Ovary (tissue), 9 donors: Measurements from ENCODE around the gene THSD4. TPM values are rescaled to one million over a fixed set of nuclear protein-coding genes. Genes with fewer than 3 reads are reported as not detected.

Experiments used
- DNase-seq, 5 donors: peaks; one replicate each; pipeline ENCODE4 v3.0.0-alpha.2; 2019 to 2020
- H3K27ac ChIP-seq, 2 donors: fragments of 200-600 bp; one replicate each; pipeline versions ENCODE4 v1.5.1 to v1.8.0; 2019 to 2022
- H3K27me3 ChIP-seq: fragments of 200-600 bp; one replicate; pipeline ENCODE4 v1.8.0; 2022
- H3K36me3 ChIP-seq: fragments of 200-600 bp; sonication (generic); one replicate; pipeline ENCODE4 v1.5.1; 2019
- H3K4me1 ChIP-seq: one replicate; pipeline ENCODE4 v1.8.1; 2013; ENCODE audit warnings: mild to moderate bottlenecking, moderate library complexity; ENCODE audit not compliant: insufficient read depth
- H3K4me3 ChIP-seq: fragments of 200-600 bp; sonication (generic); one replicate; pipeline ENCODE4 v1.5.1; 2017
- H3K9me3 ChIP-seq, 2 donors: fragments of 200-600 bp in 1 of 2; sonication (generic) in 1 of 2; one replicate each; pipeline versions ENCODE4 v1.5.1 to v1.8.1; 2013 to 2019; ENCODE audit warnings: mild to moderate bottlenecking in 1 of 2, moderate library complexity in 1 of 2
- EP300 ChIP-seq: sonication (generic); formaldehyde crosslinking; IDR thresholded peaks from one replicate; pipeline ENCODE4 v1.6.1; 2017; ENCODE audit warnings: antibody characterized with exemption
- POLR2A ChIP-seq: fragments of 450-650 bp; IDR thresholded peaks from one replicate; pipeline ENCODE4 v1.6.1; 2017; ENCODE audit warnings: antibody characterized with exemption, mild to moderate bottlenecking, moderate library complexity
- WGBS, 3 donors: extraction: QIAGEN DNeasy Blood & Tissue Kit in 1 of 3; methylation state at CpG; one replicate each; pipeline versions ENCODE4 v1.1.5 to v1.1.7; 2013 to 2017; 5-methylcytosine and 5-hydroxymethylcytosine counted together
- intact Hi-C, 4 donors: fragments of 100-400 bp; cut with DNase I; formaldehyde crosslinking; loops; one replicate each; pipeline versions ENCODE4 v1.11.0 to v1.15.1; 2022 to 2023
- polyA plus RNA-seq, 2 donors: library from polyadenylated mRNA; stranded (reverse); fragments of 200-250 nt in 1 of 2; fragments of 350-450 nt in 1 of 2; fragmentation: Illumina TruSeq in 1 of 2; extraction: RNeasy Lipid Tissue Mini Kit (QIAGEN cat#74804) in 1 of 2; gene quantifications; one replicate each; pipeline ENCODE4 v1.2.3, GENCODE V29; 2013 to 2014
- total RNA-seq, 7 donors: library from RNA; depleted of rRNA in 2 of 7; stranded (reverse); fragments of >200 nt in 2 of 7; fragmentation: NEBNext Ultra II Directional in 3 of 7; extraction: Animal tissue kit (Norgen Biotek cat#: 25700) in 3 of 7; gene quantifications; one replicate each; pipeline versions ENCODE4 v1.1.0 to v1.2.4, GENCODE V29; 2016 to 2023
- TF ChIP-seq, protein P1 (sequence below), 3 donors: fragments of 450-650 bp in 2 of 3; fragments of 200-600 bp in 1 of 3; IDR thresholded peaks; one replicate each; pipeline versions ENCODE4 v1.5.1 to v1.8.0; 2016 to 2022; ENCODE audit warnings: antibody characterized with exemption in 3 of 3, mild to moderate bottlenecking in 1 of 3
- donor health status: DM: no; HTN: no; CAD: no; lungs with moderate emphysema.
- donor health status: DM: no; HTN: no; CAD: no.
- donor health status: Bipolar disorder and iron deficiency.
- donor health status: DM: yes; HTN: yes; CAD: no.
- donor health status: DM: no; HTN: no; CAD: no.
- donor health status: DM: yes; HTN: yes; CAD: no.

Gene THSD4
- total and polyA plus RNA-seq, 9 donors = 3.2 to 53.4 (median 13.5) TPM

DNA sequence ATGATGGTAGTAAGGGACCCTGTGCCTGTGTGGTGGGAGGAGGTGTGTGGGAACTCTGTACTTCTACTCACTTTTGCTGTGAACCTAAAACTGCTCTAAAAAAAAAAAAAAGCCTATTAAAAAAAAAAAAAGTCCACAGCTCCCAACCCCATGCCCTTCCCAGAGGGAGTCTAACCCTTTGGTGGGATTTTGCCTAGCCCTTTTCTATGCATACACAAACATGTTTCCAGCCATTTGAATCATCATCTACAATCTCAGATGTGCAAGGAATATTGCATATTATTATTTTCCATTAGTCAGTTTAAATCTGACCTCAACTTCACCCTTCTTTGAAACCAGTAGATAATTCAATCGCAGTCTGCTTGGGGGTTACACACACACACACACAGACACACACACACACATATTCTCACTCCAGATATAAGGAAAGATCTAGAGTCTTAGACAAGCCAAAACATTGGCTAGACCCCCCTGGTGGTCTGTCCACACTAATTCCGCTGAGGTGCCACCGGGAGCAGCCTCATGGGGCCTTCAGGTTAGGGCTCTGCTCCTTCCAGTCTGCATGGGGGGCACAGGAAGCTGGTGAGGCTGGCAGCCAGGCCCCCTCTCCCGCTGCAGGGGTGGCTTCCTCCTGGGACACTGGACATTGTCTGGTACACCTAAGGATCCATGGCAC is 619.6 kb downstream of the THSD4 start:
- intact Hi-C loops = loop anchor here in 3 of 4 donors (5.0 to 10.0 kb wide), 2 partner anchors 280 to 283 kb away; no protein-coding TSS in a partner anchor
- no peaks in the 10 kb centered on the region for H3K36me3 ChIP-seq
- TF ChIP-seq EP300 = no peak
- TF ChIP-seq POLR2A = no peak
- TF ChIP-seq, protein P1, sequence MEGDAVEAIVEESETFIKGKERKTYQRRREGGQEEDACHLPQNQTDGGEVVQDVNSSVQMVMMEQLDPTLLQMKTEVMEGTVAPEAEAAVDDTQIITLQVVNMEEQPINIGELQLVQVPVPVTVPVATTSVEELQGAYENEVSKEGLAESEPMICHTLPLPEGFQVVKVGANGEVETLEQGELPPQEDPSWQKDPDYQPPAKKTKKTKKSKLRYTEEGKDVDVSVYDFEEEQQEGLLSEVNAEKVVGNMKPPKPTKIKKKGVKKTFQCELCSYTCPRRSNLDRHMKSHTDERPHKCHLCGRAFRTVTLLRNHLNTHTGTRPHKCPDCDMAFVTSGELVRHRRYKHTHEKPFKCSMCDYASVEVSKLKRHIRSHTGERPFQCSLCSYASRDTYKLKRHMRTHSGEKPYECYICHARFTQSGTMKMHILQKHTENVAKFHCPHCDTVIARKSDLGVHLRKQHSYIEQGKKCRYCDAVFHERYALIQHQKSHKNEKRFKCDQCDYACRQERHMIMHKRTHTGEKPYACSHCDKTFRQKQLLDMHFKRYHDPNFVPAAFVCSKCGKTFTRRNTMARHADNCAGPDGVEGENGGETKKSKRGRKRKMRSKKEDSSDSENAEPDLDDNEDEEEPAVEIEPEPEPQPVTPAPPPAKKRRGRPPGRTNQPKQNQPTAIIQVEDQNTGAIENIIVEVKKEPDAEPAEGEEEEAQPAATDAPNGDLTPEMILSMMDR (IDR thresholded peaks at IDR 0.05) = no peak
- no peak overlapping the region for H3K4me3 ChIP-seq
- no peaks in the 10 kb centered on the region for H3K9me3 ChIP-seq
- WGBS, 3 donors = 89 to 92% (median 89%) methylated on average over 4 of the region's 4 CpGs
- DNase-seq = no peak
- no peak overlapping the region for H3K27ac ChIP-seq
- H3K4me1 ChIP-seq = no peaks in the 10 kb centered on the region
- H3K27me3 ChIP-seq = no peaks in the 10 kb centered on the region

DNA sequence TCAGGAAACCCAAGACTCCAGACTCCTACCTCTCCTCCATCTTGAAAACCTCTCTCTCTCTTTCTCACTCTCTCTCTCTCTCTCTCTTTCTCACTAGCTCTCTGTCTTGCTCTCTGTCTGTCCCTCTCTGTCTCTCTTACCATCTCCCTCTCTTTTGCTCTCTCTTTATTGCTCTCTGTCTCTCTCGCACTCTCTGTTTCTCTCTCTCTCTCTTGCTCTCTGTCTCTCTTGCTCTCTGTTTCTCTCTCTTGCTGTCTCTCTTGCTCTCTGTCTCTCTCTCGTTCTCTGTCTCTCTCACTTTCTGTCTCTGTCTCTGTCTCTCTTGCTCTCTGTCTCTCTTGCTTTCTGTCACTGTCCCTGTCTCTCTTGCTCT is 620.1 kb downstream of the THSD4 start:
- intact Hi-C loops = loop anchor here in 1 of 4 donors (10.0 kb wide), 1 partner anchor 281 kb away; no protein-coding TSS in a partner anchor
- TF ChIP-seq, protein P1 (IDR thresholded peaks at IDR 0.05) = no peak
- TF ChIP-seq POLR2A = no peak
- no peak for TF ChIP-seq EP300
- 90 to 92% (median 91%) methylated on average over 2 of the region's 2 CpGs for WGBS, 3 donors
- no peaks in the 10 kb centered on the region for H3K36me3 ChIP-seq
- DNase-seq = no peak
- H3K4me1 ChIP-seq = no peaks in the 10 kb centered on the region
- H3K27me3 ChIP-seq = no peaks in the 10 kb centered on the region
- H3K9me3 ChIP-seq = no peaks in the 10 kb centered on the region
- H3K27ac ChIP-seq = no peak overlapping the region
- no peak overlapping the region for H3K4me3 ChIP-seq

DNA sequence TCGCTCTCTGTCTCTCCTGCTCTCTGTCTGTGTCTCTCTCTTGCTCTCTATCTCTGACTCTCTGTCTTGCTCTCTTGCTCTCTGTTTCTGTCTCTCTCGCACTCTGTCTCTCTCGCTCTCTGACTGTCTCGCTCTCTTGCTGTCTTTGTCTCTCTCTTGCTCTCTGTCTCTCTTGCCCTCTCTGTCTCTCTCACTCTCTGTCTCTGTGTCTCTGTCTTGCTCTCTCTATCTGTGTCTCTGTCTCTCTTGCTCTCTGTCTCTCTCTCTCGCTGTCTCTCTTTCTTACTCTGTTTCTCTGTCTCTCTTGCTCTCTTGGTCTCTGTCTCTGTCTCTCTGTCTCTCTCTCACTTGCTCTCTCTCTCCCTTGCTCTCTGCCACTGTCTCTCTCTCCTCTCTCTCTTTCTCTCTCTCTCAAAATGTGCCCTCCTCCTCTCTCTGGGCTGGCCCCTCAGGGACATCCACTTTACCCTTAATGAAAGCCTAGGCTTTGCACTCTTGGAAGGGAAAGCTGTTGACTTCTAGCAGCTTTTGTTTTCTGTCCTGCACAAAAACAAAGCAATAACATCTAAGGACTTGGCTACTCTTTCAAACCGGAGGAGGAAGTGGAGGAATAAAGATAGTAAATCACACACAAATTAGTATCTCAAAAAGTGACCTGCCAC is 621.1 kb downstream of the THSD4 start:
- no peak for DNase-seq
- Histone ChIP-seq H3K9me3 (no peaks in the 10 kb centered on the region), H3K4me3 (no peak overlapping the region), H3K27me3 (no peaks in the 10 kb centered on the region), H3K36me3 (no peaks in the 10 kb centered on the region), H3K4me1 (no peaks in the 10 kb centered on the region), H3K27ac (no peak overlapping the region)
- intact Hi-C loops = loop anchor here in 1 of 4 donors (10.0 kb wide), 1 partner anchor 282 kb away; no protein-coding TSS in a partner anchor
- TF ChIP-seq EP300 = no peak
- WGBS, 3 donors = 79 to 80% (median 79%) methylated on average over 6 of the region's 6 CpGs

DNA sequence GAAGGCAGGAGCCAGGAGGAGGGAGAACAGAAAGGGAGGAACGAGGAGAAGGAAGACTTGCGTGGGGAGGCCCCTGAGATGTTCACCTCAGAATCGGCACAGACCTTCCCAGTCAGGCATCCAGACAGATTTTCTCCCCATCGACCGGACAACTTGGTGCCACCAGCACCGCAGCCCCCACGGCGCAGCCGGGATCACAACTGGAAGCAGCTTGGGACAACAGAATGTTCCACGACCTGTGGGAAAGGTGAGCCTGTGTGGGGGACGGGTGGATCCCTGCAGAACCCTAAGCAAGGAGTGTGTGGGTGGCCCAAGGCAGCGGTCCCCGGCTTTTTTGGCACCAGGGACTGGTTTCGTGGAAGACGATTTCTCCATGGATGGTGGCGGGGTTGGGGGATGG is 622.5 kb downstream of the THSD4 start:
- no peak overlapping the region for H3K4me3 ChIP-seq

More for the DNA sequence above, 622.5 kb downstream of the THSD4 start:
- no peak for DNase-seq
- intact Hi-C loops = loop anchor here in 2 of 4 donors (2.0 to 10.0 kb wide), 2 partner anchors 63 to 283 kb away; no protein-coding TSS in a partner anchor
- no peak for TF ChIP-seq POLR2A
- TF ChIP-seq, protein P1 (IDR thresholded peaks at IDR 0.05) = no peak
- no peak for TF ChIP-seq EP300
- Histone ChIP-seq H3K27me3 (no peaks in the 10 kb centered on the region), H3K4me1 (no peaks in the 10 kb centered on the region), H3K9me3 (no peaks in the 10 kb centered on the region), H3K27ac (no peak overlapping the region), H3K36me3 (no peaks in the 10 kb centered on the region)
- WGBS, 3 donors = 94 to 97% (median 94%) methylated on average over 16 of the region's 16 CpGs
